ENCODE data around the gene PAXX. TPM values are rescaled to one million over a fixed set of nuclear protein-coding genes. Genes with fewer than 3 reads are reported as not detected.

PAXX gene
- total RNA-seq, 2 experiments from 2014 or later, result 67.0 to 67.8 TPM

- Mint-ChIP-seq H3K4me1 (ENCODE audit: low read depth) (peaks cover 20% of the 10 kb centered on the region), H3K36me3 (ENCODE audit: low read depth) (no peaks in the 10 kb centered on the region), H3K9me3 (no peaks in the 10 kb centered on the region), H3K27me3 (peaks cover 13% of the 10 kb centered on the region), H3K4me3 (peak within 1 kb of the TSS; percentile 58), H3K27ac (no peak within 1 kb of the TSS)
- Histone ChIP-seq H3K4me3 (ENCODE audit: low read length) (peak within 1 kb of the TSS; percentile 29), H3K27me3 (ENCODE audit: control insufficient read depth in 1 of 2, insufficient read depth in 2 of 2, low read length in 2 of 2) (no peaks in the 10 kb centered on the region), H3K36me3 (ENCODE audit: insufficient read depth, low read length) (no peaks in the 10 kb centered on the region), H3K4me1 (ENCODE audit: insufficient read depth, low read length) (peaks cover 60% of the 10 kb centered on the region), H3K27ac (ENCODE audit: low read depth in 1 of 2, low read length in 2 of 2) (no peak within 1 kb of the TSS), H3K9me3 (ENCODE audit: control insufficient read depth in 1 of 2, insufficient read depth in 1 of 2, low read length in 2 of 2) (peaks cover 0 to 9% of the 10 kb centered on the region in 2 experiments)
- intact Hi-C loops (cut with DNase I, micrococcal nuclease), result no loop called here
- POLR2A ChIA-PET, result interaction anchor here (1.0 to 2.9 kb wide), 3 partner anchors 15 to 57 kb away, joined by 4 to 12 read pairs (median 11); partner anchors contain the start of gene PAXX
- ATAC-seq (ENCODE audit: poor library complexity) (no peak), DNase-seq (no peak)
- TF ChIP-seq, protein P1, sequence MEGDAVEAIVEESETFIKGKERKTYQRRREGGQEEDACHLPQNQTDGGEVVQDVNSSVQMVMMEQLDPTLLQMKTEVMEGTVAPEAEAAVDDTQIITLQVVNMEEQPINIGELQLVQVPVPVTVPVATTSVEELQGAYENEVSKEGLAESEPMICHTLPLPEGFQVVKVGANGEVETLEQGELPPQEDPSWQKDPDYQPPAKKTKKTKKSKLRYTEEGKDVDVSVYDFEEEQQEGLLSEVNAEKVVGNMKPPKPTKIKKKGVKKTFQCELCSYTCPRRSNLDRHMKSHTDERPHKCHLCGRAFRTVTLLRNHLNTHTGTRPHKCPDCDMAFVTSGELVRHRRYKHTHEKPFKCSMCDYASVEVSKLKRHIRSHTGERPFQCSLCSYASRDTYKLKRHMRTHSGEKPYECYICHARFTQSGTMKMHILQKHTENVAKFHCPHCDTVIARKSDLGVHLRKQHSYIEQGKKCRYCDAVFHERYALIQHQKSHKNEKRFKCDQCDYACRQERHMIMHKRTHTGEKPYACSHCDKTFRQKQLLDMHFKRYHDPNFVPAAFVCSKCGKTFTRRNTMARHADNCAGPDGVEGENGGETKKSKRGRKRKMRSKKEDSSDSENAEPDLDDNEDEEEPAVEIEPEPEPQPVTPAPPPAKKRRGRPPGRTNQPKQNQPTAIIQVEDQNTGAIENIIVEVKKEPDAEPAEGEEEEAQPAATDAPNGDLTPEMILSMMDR (IDR thresholded peaks at IDR 0.05), result no peak
- CTCF ChIA-PET, result interaction anchor here (0.9 to 1.4 kb wide), 2 partner anchors 15 to 52 kb away, joined by 3 read pairs; partner anchors contain the start of gene PAXX
Observed at GRCh38 chr9:136977223-136977622, 15.0 kb upstream of the PAXX start, which contains the start of gene PTGDS. Gene PTGDS, plus strand, starts transcription at chr9:136977504. Its CDS starts 75 bp downstream, at chr9:136977579.

GRCh38 chr9:136977649-136978072 is 14.6 kb upstream of the PAXX start:
- POLR2A ChIA-PET, result interaction anchor here (1.9 kb wide), 1 partner anchor 15 kb away, joined by 8 read pairs; the partner anchor contains the start of gene PAXX
- ATAC-seq (ENCODE audit: poor library complexity) (no peak), DNase-seq (no peak)
- Mint-ChIP-seq H3K4me3 (no peak overlapping the region), H3K36me3 (ENCODE audit: low read depth) (no peaks in the 10 kb centered on the region), H3K27ac (no peak overlapping the region), H3K27me3 (peaks cover 14% of the 10 kb centered on the region), H3K9me3 (no peaks in the 10 kb centered on the region), H3K4me1 (ENCODE audit: low read depth) (peaks cover 20% of the 10 kb centered on the region)
- CTCF ChIA-PET, result interaction anchor here (1.0 to 1.5 kb wide), 3 partner anchors 51 to 135 kb away, joined by 3 to 5 read pairs (median 4); partner anchors contain the start of genes ABCA2, AJM1 and NPDC1
- intact Hi-C loops (cut with DNase I, micrococcal nuclease), result loop anchor here (1.0 to 2.0 kb wide), 3 partner anchors 15 to 33 kb away; partner anchors contain the start of genes PAXX (in 2 of the 2) and FBXW5 (in 1 of the 2)
- Histone ChIP-seq H3K9me3 (ENCODE audit: control insufficient read depth in 1 of 2, insufficient read depth in 1 of 2, low read length in 2 of 2) (peaks cover 0 to 9% of the 10 kb centered on the region in 2 experiments), H3K4me3 (ENCODE audit: low read length) (peak overlapping the region; percentile 29), H3K27me3 (ENCODE audit: control insufficient read depth in 1 of 2, insufficient read depth in 2 of 2, low read length in 2 of 2) (no peaks in the 10 kb centered on the region), H3K36me3 (ENCODE audit: insufficient read depth, low read length) (no peaks in the 10 kb centered on the region), H3K4me1 (ENCODE audit: insufficient read depth, low read length) (peaks cover 60% of the 10 kb centered on the region), H3K27ac (ENCODE audit: low read depth in 1 of 2, low read length in 2 of 2) (no peak overlapping the region)
- TF ChIP-seq, protein P1 (IDR thresholded peaks at IDR 0.05), result no peak

GRCh38 chr9:136978073-136978864 is 14.0 kb upstream of the PAXX start:
- Histone ChIP-seq H3K9me3 (ENCODE audit: control insufficient read depth in 1 of 2, insufficient read depth in 1 of 2, low read length in 2 of 2) (peaks cover 0 to 9% of the 10 kb centered on the region in 2 experiments), H3K4me1 (ENCODE audit: insufficient read depth, low read length) (peaks cover 57% of the 10 kb centered on the region), H3K4me3 (ENCODE audit: low read length) (peak overlapping the region; percentile 29), H3K27me3 (ENCODE audit: control insufficient read depth in 1 of 2, insufficient read depth in 2 of 2, low read length in 2 of 2) (peaks cover 1 to 5% of the 10 kb centered on the region in 2 experiments), H3K27ac (ENCODE audit: low read depth in 1 of 2, low read length in 2 of 2) (no peak overlapping the region), H3K36me3 (ENCODE audit: insufficient read depth, low read length) (no peaks in the 10 kb centered on the region)
- ATAC-seq (ENCODE audit: poor library complexity) (peak; percentile 69), DNase-seq (peak; percentile 42 to 88 (median 66))
- no peak overlapping the region for H3K27ac Mint-ChIP-seq
- no peaks in the 10 kb centered on the region for H3K36me3 Mint-ChIP-seq (ENCODE audit: low read depth)
- intact Hi-C loops (cut with DNase I, micrococcal nuclease), result loop anchor here (1.0 to 2.0 kb wide), 3 partner anchors 14 to 34 kb away; partner anchors contain the start of genes PAXX (in 2 of the 2) and FBXW5 (in 1 of the 2)
- no peak overlapping the region for H3K4me3 Mint-ChIP-seq
- ChIA-PET CTCF (interaction anchor here (1.0 to 1.5 kb wide), 3 partner anchors 50 to 136 kb away, joined by 3 to 5 read pairs (median 4); partner anchors contain the start of genes ABCA2, AJM1 and NPDC1), POLR2A (interaction anchor here (0.7 to 1.9 kb wide), 2 partner anchors 14 to 96 kb away, joined by 3 to 8 read pairs; partner anchors contain the start of gene PAXX)
- H3K9me3 Mint-ChIP-seq, result no peaks in the 10 kb centered on the region
- peaks cover 20% of the 10 kb centered on the region for H3K4me1 Mint-ChIP-seq (ENCODE audit: low read depth)
- TF ChIP-seq, protein P1 (IDR thresholded peaks at IDR 0.05), result no peak
- H3K27me3 Mint-ChIP-seq, result peaks cover 14% of the 10 kb centered on the region
